MM.1S (cell line): ENCODE results near the gene FAM227A.

Experiments
- DNase-seq: peaks from one replicate; pipeline ENCODE4 v3.0.0-alpha.2; 2015
- H2AFZ ChIP-seq: fragments of 300-600 bp; sonication (generic); 2 replicates; pipeline ENCODE4 v1.6.0; 2016; ENCODE audit warnings: antibody characterized with exemption, low read length
- H3F3A ChIP-seq: fragments of 300-600 bp; sonication (generic); 2 replicates; pipeline ENCODE4 v1.6.1; 2016; ENCODE audit warnings: mild to moderate bottlenecking, antibody characterized with exemption, low read length, moderate library complexity, mixed read lengths; ENCODE audit not compliant: insufficient read depth
- H3K27ac ChIP-seq: fragments of 300-600 bp; sonication (generic); 2 replicates; pipeline ENCODE4 v1.5.1; 2016; ENCODE audit warnings: mild to moderate bottlenecking, low read length
- H3K27me3 ChIP-seq: fragments of 300-600 bp; sonication (generic); replicated peaks from 2 replicates; pipeline ENCODE4 v1.6.0; 2016; ENCODE audit warnings: low read length; ENCODE audit not compliant: insufficient read depth
- H3K36me3 ChIP-seq: fragments of 300-600 bp; sonication (generic); replicated peaks from 2 replicates; pipeline ENCODE4 v1.6.1; 2016; ENCODE audit warnings: mild to moderate bottlenecking, low read length, mixed read lengths; ENCODE audit not compliant: insufficient read depth
- H3K4me1 ChIP-seq: fragments of 300-600 bp; sonication (generic); 2 replicates; pipeline ENCODE4 v1.6.1; 2016; ENCODE audit warnings: low read length, mixed read lengths
- H3K4me2 ChIP-seq: fragments of 300-600 bp; sonication (generic); 2 replicates; pipeline ENCODE4 v1.6.0; 2016; ENCODE audit warnings: low read depth, low read length
- H3K4me3 ChIP-seq: fragments of 300-600 bp; sonication (generic); 2 replicates; pipeline ENCODE4 v1.5.1; 2016; ENCODE audit warnings: low read length, mixed read lengths
- H3K79me2 ChIP-seq: fragments of 300-600 bp; sonication (generic); 2 replicates; pipeline ENCODE4 v1.6.1; 2016; ENCODE audit warnings: mixed run types, low read length, mixed read lengths
- H3K9ac ChIP-seq: fragments of 300-600 bp; sonication (generic); 2 replicates; pipeline ENCODE4 v1.6.1; 2016; ENCODE audit warnings: low read length, mixed read lengths
- H3K9me2 ChIP-seq: fragments of 300-600 bp; sonication (generic); replicated peaks from 2 replicates; pipeline ENCODE4 v1.6.1; 2016; ENCODE audit warnings: mild to moderate bottlenecking, low read length, mixed read lengths; ENCODE audit not compliant: insufficient read depth
- H3K9me3 ChIP-seq: fragments of 300-600 bp; sonication (generic); replicated peaks from 2 replicates; pipeline ENCODE4 v1.6.1; 2016; ENCODE audit warnings: mild to moderate bottlenecking, low read length, mixed read lengths; ENCODE audit not compliant: insufficient read depth
- H4K20me1 ChIP-seq: fragments of 300-600 bp; sonication (generic); 2 replicates; pipeline ENCODE4 v1.6.1; 2016; ENCODE audit warnings: mild to moderate bottlenecking, low read length, moderate library complexity, mixed read lengths; ENCODE audit not compliant: insufficient read depth
- EZH2 ChIP-seq: fragments of 300-600 bp; sonication (generic); optimal IDR thresholded peaks from 2 replicates; pipeline ENCODE3; 2017; ENCODE audit warnings: low read depth, mild to moderate bottlenecking, antibody characterized with exemption, low read length, mixed read lengths
- EZH2phosphoT487 ChIP-seq: fragments of 300-600 bp; sonication (generic); IDR thresholded peaks from 2 replicates; pipeline ENCODE4 v1.6.1; 2018; ENCODE audit warnings: antibody characterized with exemption, low read length
- TF ChIP-seq, protein P1 (sequence below): fragments of 300-600 bp; sonication (generic); IDR thresholded peaks from 2 replicates; pipeline ENCODE4 v1.5.1; 2016; ENCODE audit warnings: antibody characterized with exemption, low read length, mixed read lengths

Gene FAM227A

DNA sequence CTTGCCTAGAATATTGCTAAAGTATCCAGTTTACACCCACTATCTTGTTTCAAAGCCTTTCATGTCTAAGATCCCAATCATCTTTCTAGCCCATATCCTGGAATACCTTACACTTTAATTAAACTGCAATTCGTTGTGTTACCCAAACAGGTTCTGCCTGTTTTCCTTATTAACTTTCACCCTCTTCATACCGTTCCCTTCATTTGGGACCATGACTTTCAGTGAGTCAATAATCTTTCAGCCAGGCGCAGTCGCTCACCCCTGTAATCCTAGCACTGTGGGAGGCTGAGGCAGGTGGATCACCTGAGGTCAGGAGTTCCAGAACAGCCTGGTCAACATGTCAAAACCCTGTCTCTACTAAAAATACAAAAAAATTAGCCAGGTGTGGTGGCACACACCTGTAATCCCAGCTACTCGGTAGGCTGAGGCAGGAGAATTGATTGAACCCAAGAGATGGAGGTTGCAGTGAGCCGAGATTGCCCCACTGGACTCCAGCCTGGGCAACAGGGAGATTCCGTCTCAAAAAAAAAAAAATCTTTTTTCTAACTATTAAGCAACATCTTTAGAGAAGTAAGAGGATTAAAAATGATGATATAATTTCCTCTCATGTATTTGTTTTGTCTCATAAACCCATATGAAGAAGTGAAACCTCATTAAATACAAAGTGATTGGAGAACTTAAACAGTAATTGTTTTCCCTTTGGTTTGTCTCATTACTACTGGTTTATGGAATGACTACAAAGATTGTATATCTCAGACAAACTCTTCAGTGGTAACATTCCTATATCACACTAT is 106.9 kb downstream of the FAM227A start:
- TF ChIP-seq EZH2phosphoT487 (no peak), EZH2 (no peak)
- TF ChIP-seq, protein P1, sequence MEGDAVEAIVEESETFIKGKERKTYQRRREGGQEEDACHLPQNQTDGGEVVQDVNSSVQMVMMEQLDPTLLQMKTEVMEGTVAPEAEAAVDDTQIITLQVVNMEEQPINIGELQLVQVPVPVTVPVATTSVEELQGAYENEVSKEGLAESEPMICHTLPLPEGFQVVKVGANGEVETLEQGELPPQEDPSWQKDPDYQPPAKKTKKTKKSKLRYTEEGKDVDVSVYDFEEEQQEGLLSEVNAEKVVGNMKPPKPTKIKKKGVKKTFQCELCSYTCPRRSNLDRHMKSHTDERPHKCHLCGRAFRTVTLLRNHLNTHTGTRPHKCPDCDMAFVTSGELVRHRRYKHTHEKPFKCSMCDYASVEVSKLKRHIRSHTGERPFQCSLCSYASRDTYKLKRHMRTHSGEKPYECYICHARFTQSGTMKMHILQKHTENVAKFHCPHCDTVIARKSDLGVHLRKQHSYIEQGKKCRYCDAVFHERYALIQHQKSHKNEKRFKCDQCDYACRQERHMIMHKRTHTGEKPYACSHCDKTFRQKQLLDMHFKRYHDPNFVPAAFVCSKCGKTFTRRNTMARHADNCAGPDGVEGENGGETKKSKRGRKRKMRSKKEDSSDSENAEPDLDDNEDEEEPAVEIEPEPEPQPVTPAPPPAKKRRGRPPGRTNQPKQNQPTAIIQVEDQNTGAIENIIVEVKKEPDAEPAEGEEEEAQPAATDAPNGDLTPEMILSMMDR = no peak
- no peak overlapping the region for H3K4me2 ChIP-seq
- no peak overlapping the region for H3K27ac ChIP-seq
- H3K4me1 ChIP-seq = no peaks in the 10 kb centered on the region
- H3K9ac ChIP-seq = no peak overlapping the region
- H3K36me3 ChIP-seq = no peaks in the 10 kb centered on the region
- H4K20me1 ChIP-seq = no peaks in the 10 kb centered on the region
- DNase-seq = no peak
- H3F3A ChIP-seq = no peaks in the 10 kb centered on the region
- H3K4me3 ChIP-seq = no peak overlapping the region
- no peaks in the 10 kb centered on the region for H3K9me3 ChIP-seq
- no peaks in the 10 kb centered on the region for H3K9me2 ChIP-seq
- no peak overlapping the region for H2AFZ ChIP-seq
- H3K79me2 ChIP-seq = no peaks in the 10 kb centered on the region
- H3K27me3 ChIP-seq = no peaks in the 10 kb centered on the region

DNA sequence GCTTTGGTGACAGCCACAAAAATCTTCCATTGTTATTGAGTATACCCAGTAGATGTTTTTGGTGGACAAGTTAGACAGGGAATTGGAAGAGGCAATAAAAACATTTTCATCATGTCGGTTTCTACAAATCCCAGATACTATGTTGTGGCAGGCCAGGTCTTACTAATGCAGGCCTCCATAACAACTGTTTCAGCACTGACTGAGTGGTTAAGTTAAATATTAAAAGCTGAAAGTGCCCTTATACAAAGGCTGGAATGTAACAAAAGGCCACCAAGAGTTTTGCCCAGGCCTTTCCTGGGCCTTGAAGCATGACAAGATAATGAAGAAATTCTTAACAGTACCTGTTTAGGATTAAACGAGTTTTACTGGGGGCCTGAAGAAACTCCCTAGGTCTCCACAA is 115.5 kb downstream of the FAM227A start:
- Histone ChIP-seq H3K9me2 (no peaks in the 10 kb centered on the region), H3F3A (no peaks in the 10 kb centered on the region), H3K79me2 (no peaks in the 10 kb centered on the region), H3K27ac (no peak overlapping the region), H3K9me3 (no peaks in the 10 kb centered on the region), H4K20me1 (no peaks in the 10 kb centered on the region), H3K4me3 (no peak overlapping the region), H3K27me3 (no peaks in the 10 kb centered on the region), H2AFZ (no peak overlapping the region), H3K9ac (no peak overlapping the region), H3K4me1 (no peaks in the 10 kb centered on the region), H3K4me2 (no peak overlapping the region), H3K36me3 (no peaks in the 10 kb centered on the region)
- DNase-seq = no peak
- TF ChIP-seq EZH2 (no peak), EZH2phosphoT487 (no peak)
- TF ChIP-seq, protein P1 = no peak

- Histone ChIP-seq H3K9me3 (no peaks in the 10 kb centered on the region), H3K4me2 (no peak overlapping the region), H3K9ac (no peak overlapping the region), H3K79me2 (no peaks in the 10 kb centered on the region), H3K27ac (no peak overlapping the region), H3K4me3 (no peak overlapping the region), H3K4me1 (no peaks in the 10 kb centered on the region), H3K27me3 (no peaks in the 10 kb centered on the region), H3K9me2 (no peaks in the 10 kb centered on the region), H3K36me3 (no peaks in the 10 kb centered on the region), H3F3A (no peaks in the 10 kb centered on the region), H4K20me1 (no peaks in the 10 kb centered on the region), H2AFZ (no peak overlapping the region)
- TF ChIP-seq, protein P1 = no peak
- no peak for TF ChIP-seq EZH2phosphoT487
- TF ChIP-seq EZH2 = no peak
- DNase-seq = no peak
Observed at GRCh38 chr22:38531251-38531938, 124.8 kb downstream of the FAM227A start.
